HEK293T (cell line): ENCODE data around the gene TACC2.

Experiments
- CTCF ChIA-PET: fragments of 350-600 bp; formaldehyde crosslinking; extraction: SDS; loops from one replicate; lab custom pipeline; 2021; ENCODE audit warnings: antibody characterized with exemption, inconsistent platforms; lab: Yijun Ruan, JAX
- POLR2A ChIA-PET: fragments of 350-600 bp; formaldehyde crosslinking; extraction: SDS; loops from one replicate; lab custom pipeline; 2020; ENCODE audit warnings: antibody characterized with exemption, inconsistent platforms; lab: Yijun Ruan, JAX
- DNase-seq: peaks from one replicate; pipeline ENCODE4 v3.0.0; 2012; ENCODE audit warnings: mixed read lengths; ENCODE audit errors: extremely low spot score
- ARNT ChIP-seq: fragments of 450-650 bp; IDR thresholded peaks from 2 replicates; pipeline ENCODE4 v1.6.1; 2017; ENCODE audit warnings: mild to moderate bottlenecking
- BHLHE40 ChIP-seq: fragments of 450-650 bp; IDR thresholded peaks from 2 replicates; pipeline ENCODE4 v1.6.1; 2016; ENCODE audit warnings: mild to moderate bottlenecking, moderate library complexity, borderline replicate concordance
- CTBP1 ChIP-seq: fragments of 450-650 bp; IDR thresholded peaks from 2 replicates; pipeline ENCODE4 v1.6.1; 2016; ENCODE audit warnings: borderline replicate concordance
- ELF4 ChIP-seq: fragments of 450-650 bp; IDR thresholded peaks from 2 replicates; pipeline ENCODE4 v1.6.1; 2017; ENCODE audit warnings: antibody characterized with exemption
- FOXA1 ChIP-seq: fragments of 450-650 bp; IDR thresholded peaks from 2 replicates; pipeline ENCODE4 v1.6.1; 2016; ENCODE audit warnings: mild to moderate bottlenecking
- FOXK2 ChIP-seq: fragments of 450-650 bp; IDR thresholded peaks from 2 replicates; pipeline ENCODE4 v1.6.1; 2016; ENCODE audit warnings: mild to moderate bottlenecking
- FOXM1 ChIP-seq: fragments of 450-650 bp; IDR thresholded peaks from 2 replicates; pipeline ENCODE4 v1.6.1; 2017; ENCODE audit warnings: mild to moderate bottlenecking, borderline replicate concordance
- HDGF ChIP-seq: fragments of 450-650 bp; IDR thresholded peaks from 2 replicates; pipeline ENCODE4 v1.6.1; 2017; ENCODE audit warnings: antibody characterized with exemption, borderline replicate concordance
- L3MBTL2 ChIP-seq: fragments of 450-650 bp; conservative IDR thresholded peaks from 2 replicates; pipeline ENCODE4 v1.6.1; 2016; ENCODE audit warnings: mild to moderate bottlenecking
- LEF1 ChIP-seq: fragments of 450-650 bp; IDR thresholded peaks from 2 replicates; pipeline ENCODE4 v1.6.1; 2017; ENCODE audit warnings: mild to moderate bottlenecking, borderline replicate concordance
- NFRKB ChIP-seq: fragments of 450-650 bp; IDR thresholded peaks from 2 replicates; pipeline ENCODE4 v1.6.1; 2016; ENCODE audit warnings: mild to moderate bottlenecking, moderate library complexity
- SP1 ChIP-seq: fragments of 450-650 bp; IDR thresholded peaks from 2 replicates; pipeline ENCODE4 v1.6.1; 2017
- SUZ12 ChIP-seq: fragments of 450-650 bp; IDR thresholded peaks from 2 replicates; pipeline ENCODE4 v1.6.1; 2016; ENCODE audit warnings: mild to moderate bottlenecking
- TARDBP ChIP-seq: fragments of 450-650 bp; IDR thresholded peaks from 2 replicates; pipeline ENCODE4 v1.6.1; 2016
- ZNF384 ChIP-seq: fragments of 450-650 bp; IDR thresholded peaks from 2 replicates; pipeline ENCODE4 v1.6.1; 2016
- TF ChIP-seq, protein P1 (sequence below): fragments of 450-650 bp; IDR thresholded peaks from 2 replicates; pipeline ENCODE4 v1.6.1; 2016

Gene TACC2

DNA sequence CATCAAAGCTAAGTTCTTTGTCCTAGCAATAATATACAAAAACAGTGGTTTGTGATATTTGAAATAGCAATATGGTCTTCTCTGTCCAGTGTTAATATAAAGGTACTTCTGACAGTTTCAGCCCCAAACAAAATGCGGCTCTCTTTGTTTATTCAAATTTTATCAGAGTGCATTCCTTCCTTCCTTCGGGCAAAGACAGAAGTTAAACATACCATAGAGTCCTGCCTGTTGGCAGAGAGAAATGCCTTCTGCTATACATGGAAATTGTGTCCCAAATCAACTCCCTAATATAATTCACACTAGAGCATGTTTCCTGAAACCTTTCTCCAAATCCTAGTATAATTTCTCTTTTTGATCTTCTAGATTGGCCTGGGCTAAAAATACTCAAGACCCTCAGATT, 39.9 kb upstream of the TACC2 start:
- CTCF ChIA-PET = no interaction called here
- no peak for TF ChIP-seq LEF1
- no peak for TF ChIP-seq ARNT
- TF ChIP-seq, protein P1, sequence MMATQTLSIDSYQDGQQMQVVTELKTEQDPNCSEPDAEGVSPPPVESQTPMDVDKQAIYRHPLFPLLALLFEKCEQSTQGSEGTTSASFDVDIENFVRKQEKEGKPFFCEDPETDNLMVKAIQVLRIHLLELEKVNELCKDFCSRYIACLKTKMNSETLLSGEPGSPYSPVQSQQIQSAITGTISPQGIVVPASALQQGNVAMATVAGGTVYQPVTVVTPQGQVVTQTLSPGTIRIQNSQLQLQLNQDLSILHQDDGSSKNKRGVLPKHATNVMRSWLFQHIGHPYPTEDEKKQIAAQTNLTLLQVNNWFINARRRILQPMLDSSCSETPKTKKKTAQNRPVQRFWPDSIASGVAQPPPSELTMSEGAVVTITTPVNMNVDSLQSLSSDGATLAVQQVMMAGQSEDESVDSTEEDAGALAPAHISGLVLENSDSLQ = no peak
- no peak for TF ChIP-seq ZNF384
- no peak for TF ChIP-seq BHLHE40
- TF ChIP-seq CTBP1 = no peak
- TF ChIP-seq L3MBTL2 = no peak
- TF ChIP-seq SUZ12 = no peak
- no peak for TF ChIP-seq NFRKB
- TF ChIP-seq FOXA1 = no peak
- TF ChIP-seq SP1 = no peak
- TF ChIP-seq FOXM1 = no peak
- POLR2A ChIA-PET = no interaction called here
- no peak for DNase-seq

DNA sequence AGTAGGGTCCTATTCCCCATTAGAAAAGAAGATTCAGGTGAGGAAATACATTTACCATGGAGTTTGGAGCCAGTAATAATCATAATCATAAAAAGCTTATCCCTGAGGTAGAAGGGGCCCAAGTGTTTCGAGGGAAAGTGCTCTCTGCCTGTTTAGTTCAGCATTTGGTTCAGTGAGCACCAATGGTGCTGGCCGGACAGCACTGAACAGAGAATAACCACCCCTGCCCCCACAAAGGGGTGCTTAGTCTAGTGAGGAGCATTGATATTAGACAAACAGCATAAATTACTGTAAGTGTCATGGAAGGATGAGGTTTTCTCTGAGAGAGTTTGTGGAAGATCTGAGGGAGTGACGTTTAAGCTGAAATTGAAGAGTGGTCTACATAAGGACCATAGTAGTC, 39.5 kb upstream of the TACC2 start:
- ChIA-PET POLR2A (no interaction called here), CTCF (no interaction called here)
- no peak for DNase-seq
- TF ChIP-seq ZNF384 (no peak), FOXK2 (no peak), CTBP1 (no peak), SP1 (no peak), FOXA1 (no peak), LEF1 (no peak), SUZ12 (no peak), ELF4 (no peak), NFRKB (no peak), HDGF (no peak), BHLHE40 (no peak), TARDBP (no peak), L3MBTL2 (no peak), ARNT (no peak), FOXM1 (no peak)
- TF ChIP-seq, protein P1 = no peak

DNA sequence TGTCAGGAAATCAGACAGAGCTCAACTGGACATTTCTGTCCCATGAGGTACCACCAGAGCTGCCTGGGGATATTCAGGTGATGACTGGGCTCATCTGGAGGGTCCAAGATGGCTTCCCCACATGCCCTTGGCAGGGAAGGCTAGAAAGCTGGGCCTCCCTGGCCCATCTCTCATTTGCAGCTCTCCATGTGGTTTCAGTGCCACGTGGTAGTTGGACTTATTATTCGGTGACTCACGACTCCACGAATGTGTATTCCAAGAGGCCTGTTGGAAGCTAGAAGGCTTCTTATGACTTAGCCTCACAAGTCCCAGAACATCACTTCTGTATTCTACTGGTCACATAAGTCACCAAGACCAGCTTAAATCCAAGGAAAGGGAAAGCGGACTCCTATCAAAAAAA, 36.7 kb upstream of the TACC2 start:
- DNase-seq = no peak
- ChIA-PET CTCF (no interaction called here), POLR2A (interaction anchor here (0.6 to 1.4 kb wide), 2 partner anchors 15 to 24 kb away, joined by 3 read pairs; partner anchors contain the start of gene ATE1)
- TF ChIP-seq ZNF384 = no peak
- TF ChIP-seq FOXM1 = no peak
- no peak for TF ChIP-seq HDGF
- no peak for TF ChIP-seq BHLHE40
- no peak for TF ChIP-seq TARDBP
- TF ChIP-seq NFRKB = no peak
- TF ChIP-seq ARNT = no peak
- TF ChIP-seq L3MBTL2 = no peak
- TF ChIP-seq, protein P1 = no peak
- TF ChIP-seq LEF1 = no peak
- no peak for TF ChIP-seq FOXA1
- no peak for TF ChIP-seq CTBP1
- TF ChIP-seq SP1 = no peak
- TF ChIP-seq SUZ12 = no peak
- TF ChIP-seq FOXK2 = no peak
- TF ChIP-seq ELF4 = no peak

DNA sequence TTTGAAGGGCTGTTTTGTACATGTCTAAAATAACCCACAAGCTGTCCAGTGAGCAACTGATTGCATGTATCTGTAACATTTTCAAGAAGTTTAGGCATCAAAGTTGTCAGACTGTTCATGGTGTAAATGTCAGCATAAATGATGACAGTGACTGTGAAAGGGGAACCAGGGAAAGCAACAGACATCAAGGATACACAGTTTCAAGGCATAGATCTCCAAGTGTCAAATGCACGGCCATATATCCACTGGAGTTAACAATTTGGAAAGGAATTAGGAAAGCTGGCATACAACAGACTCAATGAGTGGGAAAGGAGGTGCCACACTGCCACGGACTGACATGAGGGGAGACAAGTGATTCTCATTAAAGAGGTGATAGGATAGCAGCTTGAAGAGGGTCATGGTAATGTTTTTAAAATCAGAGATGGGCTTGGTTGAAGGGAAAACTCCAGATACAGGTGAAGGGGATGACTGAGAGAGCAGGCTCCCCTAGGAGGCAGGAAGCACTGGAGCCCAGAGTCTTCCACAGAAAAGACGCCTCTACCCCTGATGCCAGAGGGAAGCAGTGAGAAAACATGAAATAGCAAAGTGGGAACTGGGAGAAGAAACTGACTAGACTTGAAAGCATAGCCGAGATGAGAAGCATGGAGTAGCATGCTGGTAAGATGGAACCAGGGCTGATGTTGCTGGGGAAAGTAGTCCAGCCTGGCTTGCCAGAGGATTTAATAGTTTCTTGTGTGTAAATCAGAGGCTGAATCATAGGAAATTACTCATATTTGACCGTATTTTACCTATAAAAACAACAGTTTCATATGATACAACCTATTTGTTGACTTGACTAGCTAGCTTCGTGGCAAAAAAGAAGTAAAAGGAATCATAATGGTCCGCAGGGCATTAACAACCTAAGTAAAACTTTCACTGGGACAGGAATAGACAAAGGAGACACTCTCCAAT, 32.6 kb upstream of the TACC2 start:
- DNase-seq = no peak
- ChIA-PET CTCF (no interaction called here), POLR2A (no interaction called here)
- TF ChIP-seq SUZ12 = no peak
- no peak for TF ChIP-seq NFRKB
- TF ChIP-seq ZNF384 = no peak

DNA sequence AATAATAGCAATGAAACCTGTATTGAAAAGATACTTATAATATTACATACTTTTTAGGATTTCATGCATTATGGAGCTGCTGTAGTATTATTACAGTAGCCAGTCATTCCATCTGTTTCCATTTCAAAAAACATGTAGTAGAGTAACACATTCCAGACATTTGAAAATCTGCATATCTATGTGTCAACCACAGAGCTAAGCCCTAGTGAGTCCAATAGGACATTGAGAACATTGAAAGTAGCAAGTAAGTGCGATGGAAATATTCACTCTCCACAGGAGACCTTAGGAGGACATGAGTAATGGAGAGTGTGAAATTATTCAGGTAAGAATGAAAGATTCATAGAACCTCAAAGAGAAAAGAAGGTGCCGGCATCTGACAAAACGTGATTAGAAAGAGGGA, 29.3 kb upstream of the TACC2 start:
- TF ChIP-seq FOXK2 (no peak), SP1 (no peak), TARDBP (no peak), BHLHE40 (no peak), FOXM1 (no peak), NFRKB (no peak), FOXA1 (no peak), ARNT (no peak), ZNF384 (no peak), SUZ12 (no peak)
- ChIA-PET POLR2A (no interaction called here), CTCF (no interaction called here)
- DNase-seq = no peak

DNA sequence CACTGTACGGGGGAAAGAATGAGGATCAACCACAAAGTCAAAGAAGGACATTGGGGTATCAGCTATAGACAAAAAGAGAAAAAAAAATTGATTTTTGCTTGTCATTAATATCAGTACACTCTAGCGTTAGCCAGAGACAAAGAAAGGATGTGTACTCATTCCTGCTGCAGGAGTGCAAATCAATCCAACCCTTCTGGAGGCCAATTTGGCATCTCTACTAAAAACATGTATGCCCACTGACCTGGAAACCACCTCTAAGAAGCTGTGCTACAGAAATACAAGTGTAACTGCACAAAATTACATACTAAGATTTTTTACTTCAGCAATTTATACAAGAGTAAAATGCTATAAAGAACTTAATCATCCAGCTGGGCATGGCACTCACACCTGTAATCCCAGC, 27.5 kb upstream of the TACC2 start:
- POLR2A ChIA-PET = interaction anchor here (1.5 kb wide), 1 partner anchor 13 kb away, joined by 4 read pairs; no protein-coding TSS in a partner anchor
- CTCF ChIA-PET = no interaction called here
- TF ChIP-seq CTBP1 (no peak), LEF1 (no peak), L3MBTL2 (no peak), ARNT (no peak), FOXA1 (no peak), FOXM1 (no peak), ELF4 (no peak), TARDBP (no peak), SUZ12 (no peak), NFRKB (no peak), FOXK2 (no peak), BHLHE40 (no peak), SP1 (no peak), HDGF (no peak), ZNF384 (no peak)
- TF ChIP-seq, protein P1 = no peak
- DNase-seq = no peak
